Activated T-helper 1 cell treated with anti-CD3 and anti-CD28 coated beads, Interleukin-12 subunit alpha, Interleukin-12 subunit beta, Interleukin-2, Interleukin-4 antibody, amounts not matched to agents 30 ng/mL and 10 ng/mL and 1 ng/mL, durations not matched to agents 14 hours and 24 hours and 36 hours (primary cell): ENCODE data around the gene MED19. TPM values are rescaled to one million over a fixed set of nuclear protein-coding genes. Genes with fewer than 3 reads are reported as not detected.
"Not testable (repeated sequence)": the region's sequence is repeated elsewhere in the genome, so short reads cannot be mapped to it uniquely, and the experiment has no call there.

ENCODE experiments used
- DNase-seq: peaks from one replicate; pipeline ENCODE4 v3.0.0; 2021; ENCODE audit warnings: low spot score
- H3K27ac Mint-ChIP-seq: one replicate; pipeline ENCODE4 v1.8.0; 2021; ENCODE audit warnings: mild to moderate bottlenecking, mixed read lengths
- H3K27me3 Mint-ChIP-seq: one replicate; pipeline ENCODE4 v1.8.0; 2022; ENCODE audit warnings: mild to moderate bottlenecking, moderate library complexity, mixed read lengths; ENCODE audit not compliant: insufficient read depth
- H3K36me3 Mint-ChIP-seq: one replicate; pipeline ENCODE4 v1.8.0; 2021; ENCODE audit warnings: low read depth, mixed read lengths
- H3K4me1 Mint-ChIP-seq: one replicate; pipeline ENCODE4 v1.8.0; 2021; ENCODE audit warnings: low read depth, mixed read lengths
- H3K4me3 Mint-ChIP-seq: one replicate; pipeline ENCODE4 v1.8.0; 2021; ENCODE audit warnings: mild to moderate bottlenecking, moderate library complexity, mixed read lengths
- H3K9me3 Mint-ChIP-seq: one replicate; pipeline ENCODE4 v1.8.0; 2021; ENCODE audit warnings: mixed read lengths
- intact Hi-C: fragments of 100-400 bp; cut with micrococcal nuclease; formaldehyde crosslinking; loops from one replicate; pipeline ENCODE4 v1.15.1; 2024
- total RNA-seq: library from RNA; stranded (reverse); gene quantifications from 2 replicates; pipeline ENCODE4 v1.2.3, GENCODE V29; 2022

Gene MED19
- total RNA-seq, 1 donor from 2014 or later, result 14.9 TPM

DNA sequence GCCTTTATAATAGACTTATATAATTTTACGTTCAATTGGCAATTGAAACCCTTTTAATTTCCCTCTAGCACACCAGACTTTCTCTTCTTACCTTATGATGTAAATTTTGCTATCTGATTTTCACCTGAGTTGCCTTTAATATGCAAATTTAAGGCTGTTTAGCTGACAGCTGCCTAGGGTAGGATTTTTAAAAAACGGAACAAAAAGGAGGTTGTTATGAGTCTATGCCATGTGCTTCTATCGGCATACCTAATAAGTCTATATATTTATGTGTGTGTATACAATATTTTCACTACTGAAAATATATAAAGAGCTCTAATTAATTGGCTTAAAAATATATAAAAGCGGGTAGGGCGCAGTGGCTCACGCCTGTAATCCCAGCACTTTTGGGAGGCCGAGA, 17.5 kb upstream of the MED19 start:
- Mint-ChIP-seq H3K9me3 (no peaks in the 10 kb centered on the region), H3K4me3 (no peak overlapping the region), H3K27ac (no peak overlapping the region), H3K27me3 (no peaks in the 10 kb centered on the region), H3K36me3 (no peaks in the 10 kb centered on the region), H3K4me1 (peaks cover 13% of the 10 kb centered on the region)
- intact Hi-C loops, result no loop called here
- no peak for DNase-seq

DNA sequence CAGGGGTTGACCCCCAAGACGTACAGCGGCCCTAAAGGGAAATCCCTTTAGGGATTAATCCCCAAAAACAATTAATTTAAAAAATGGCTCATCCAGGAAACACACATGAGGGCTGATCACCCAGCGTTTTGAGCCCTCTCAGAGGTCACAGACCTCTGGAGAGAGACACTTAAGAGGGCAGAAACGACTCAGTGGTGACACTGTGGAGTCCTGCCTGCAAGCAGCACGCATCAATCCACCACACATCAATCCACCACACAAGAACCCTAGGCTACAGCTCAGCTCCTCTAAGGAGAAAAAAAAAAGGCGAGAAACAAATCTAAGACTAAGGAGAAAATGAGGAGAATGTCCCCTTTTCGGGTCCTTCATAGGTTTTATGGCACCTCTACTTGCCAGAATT, 16.8 kb upstream of the MED19 start:
- Mint-ChIP-seq H3K4me3 (no peak overlapping the region), H3K9me3 (no peaks in the 10 kb centered on the region), H3K27me3 (no peaks in the 10 kb centered on the region), H3K27ac (no peak overlapping the region), H3K4me1 (peaks cover 13% of the 10 kb centered on the region), H3K36me3 (no peaks in the 10 kb centered on the region)
- intact Hi-C loops, result no loop called here
- no peak for DNase-seq

DNA sequence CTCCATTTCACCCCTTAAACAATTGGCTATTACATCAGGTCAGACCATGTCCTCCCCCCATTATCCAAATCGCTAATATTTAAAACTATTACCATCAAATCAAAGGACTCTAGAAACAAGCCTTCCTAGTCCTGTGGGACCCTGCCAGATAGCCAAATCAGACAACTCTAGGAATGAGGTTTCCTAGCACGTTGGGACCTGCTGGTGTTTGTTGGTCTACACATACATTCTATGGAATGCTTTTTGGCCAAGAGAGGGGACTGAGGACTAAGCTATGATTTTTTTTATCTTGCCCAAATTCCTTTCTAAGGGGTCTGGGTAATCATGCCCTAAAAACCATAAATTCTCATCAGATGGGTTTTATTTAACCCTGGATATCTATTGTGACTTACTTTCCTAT, 15.2 kb upstream of the MED19 start:
- no peaks in the 10 kb centered on the region for H3K9me3 Mint-ChIP-seq
- H3K36me3 Mint-ChIP-seq, result no peaks in the 10 kb centered on the region
- H3K4me1 Mint-ChIP-seq, result peaks cover 13% of the 10 kb centered on the region
- H3K4me3 Mint-ChIP-seq, result no peak overlapping the region
- H3K27ac Mint-ChIP-seq, result peak overlapping the region; percentile 16
- no peak for DNase-seq
- intact Hi-C loops, result no loop called here
- no peaks in the 10 kb centered on the region for H3K27me3 Mint-ChIP-seq

DNA sequence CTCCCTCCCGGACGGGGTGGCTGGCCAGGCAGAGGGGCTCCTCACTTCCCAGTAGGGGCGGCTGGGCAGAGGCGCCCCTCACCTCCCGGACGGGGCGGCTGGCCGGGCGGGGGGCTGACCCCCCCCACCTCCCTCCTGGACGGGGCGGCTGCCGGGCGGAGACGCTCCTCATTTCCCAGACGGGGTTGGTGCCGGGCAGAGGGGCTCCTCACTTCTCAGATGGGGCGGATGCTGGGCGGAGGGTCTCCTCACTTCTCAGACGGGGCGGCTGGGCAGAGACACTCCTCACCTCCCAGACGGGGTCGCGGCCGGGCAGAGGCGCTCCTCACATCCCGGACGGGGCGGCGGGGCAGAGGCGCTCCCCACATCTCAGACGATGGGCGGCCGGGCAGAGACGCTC, 4.7 kb upstream of the MED19 start:
- not testable (repeated sequence) for H3K9me3 Mint-ChIP-seq, H3K27ac Mint-ChIP-seq, H3K27me3 Mint-ChIP-seq, H3K4me3 Mint-ChIP-seq, DNase-seq
- Mint-ChIP-seq H3K36me3 (peaks cover 15% of the 10 kb centered on the region), H3K4me1 (peaks cover 17% of the 10 kb centered on the region)
- intact Hi-C loops, result loop anchor here (10.0 kb wide), 1 partner anchor 1838 kb away; no protein-coding TSS in a partner anchor

DNA sequence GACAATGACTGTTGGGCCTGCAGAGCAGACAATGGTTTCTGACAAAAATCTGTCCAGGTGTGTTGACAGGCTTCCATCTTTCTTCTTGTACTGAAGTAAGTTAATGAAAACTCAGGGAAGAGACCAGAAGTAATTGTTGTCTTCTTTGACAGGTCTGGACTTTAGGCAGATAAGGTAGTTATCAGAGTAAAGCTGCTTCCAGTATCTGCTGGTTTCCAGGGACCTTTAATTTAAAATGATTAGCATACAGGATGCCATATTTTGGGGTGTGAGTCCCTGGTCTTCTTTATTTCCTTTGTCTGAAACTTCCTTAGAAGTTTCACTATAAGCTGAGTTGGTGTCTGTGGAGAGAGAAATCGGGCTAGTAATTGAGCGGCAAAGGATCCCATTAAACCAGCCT, 1.8 kb upstream of the MED19 start:
- peak overlapping the region; percentile 94 for H3K27ac Mint-ChIP-seq
- H3K9me3 Mint-ChIP-seq, result no peaks in the 10 kb centered on the region
- H3K27me3 Mint-ChIP-seq, result no peaks in the 10 kb centered on the region
- peaks cover 17% of the 10 kb centered on the region for H3K36me3 Mint-ChIP-seq
- DNase-seq, result no peak
- H3K4me3 Mint-ChIP-seq, result peak overlapping the region; percentile 97
- intact Hi-C loops, result loop anchor here (10.0 kb wide), 1 partner anchor 1841 kb away; no protein-coding TSS in a partner anchor
- H3K4me1 Mint-ChIP-seq, result peaks cover 42% of the 10 kb centered on the region

DNA sequence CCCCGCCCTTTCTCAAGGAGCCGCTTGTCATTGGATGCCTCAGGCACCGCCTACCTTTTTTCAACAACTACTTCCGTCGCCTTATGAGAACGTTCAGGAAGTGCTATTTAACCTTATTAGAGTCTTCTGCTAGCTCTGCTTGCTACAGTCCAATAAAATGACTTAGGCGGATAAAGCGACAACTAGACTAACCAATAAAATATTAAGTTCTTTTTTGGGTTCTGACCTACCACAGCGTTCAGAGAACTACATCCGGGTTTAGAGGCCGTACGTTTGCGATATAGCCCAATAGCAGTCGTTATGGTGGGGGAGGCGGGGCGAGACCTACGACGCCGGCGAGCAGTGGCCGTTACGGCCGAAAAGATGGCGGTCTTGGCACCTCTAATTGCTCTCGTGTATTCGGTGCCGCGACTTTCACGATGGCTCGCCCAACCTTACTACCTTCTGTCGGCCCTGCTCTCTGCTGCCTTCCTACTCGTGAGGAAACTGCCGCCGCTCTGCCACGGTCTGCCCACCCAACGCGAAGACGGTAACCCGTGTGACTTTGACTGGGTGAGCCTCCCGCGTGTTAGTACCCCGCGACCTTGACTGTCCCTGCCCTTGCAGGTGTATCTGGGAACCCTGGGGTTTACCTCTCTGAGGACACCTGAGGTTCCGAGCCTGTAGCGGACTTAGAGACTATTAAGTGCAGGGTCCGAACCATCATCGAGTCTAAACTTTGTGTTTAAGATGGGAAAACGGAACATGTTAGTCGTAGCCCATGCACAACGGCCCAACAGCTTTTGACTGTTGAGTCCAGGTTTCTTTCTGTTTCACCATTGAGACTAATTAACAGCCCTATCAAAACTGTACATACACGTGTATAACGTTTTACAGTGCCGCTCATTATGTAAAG, 488 bp upstream of the MED19 start, which contains the start of gene TMX2:
TSS of gene TMX2 (plus strand) at position 338 of the 895 bp plus-strand sequence. CDS start at position 364, 26 bp downstream.
- peaks cover 20% of the 10 kb centered on the region for H3K36me3 Mint-ChIP-seq
- peak within 1 kb of the TSS; percentile 97 for H3K4me3 Mint-ChIP-seq
- H3K27ac Mint-ChIP-seq, result peak within 1 kb of the TSS; percentile 94
- H3K9me3 Mint-ChIP-seq, result no peaks in the 10 kb centered on the region
- intact Hi-C loops, result loop anchor here (1.0 to 10.0 kb wide), 12 partner anchors 29 to 1842 kb away; partner anchors contain the start of genes CLP1, SELENOH, SSRP1 and TIMM10
- peaks cover 53% of the 10 kb centered on the region for H3K4me1 Mint-ChIP-seq
- DNase-seq, result peak; percentile 88
- H3K27me3 Mint-ChIP-seq, result no peaks in the 10 kb centered on the region

DNA sequence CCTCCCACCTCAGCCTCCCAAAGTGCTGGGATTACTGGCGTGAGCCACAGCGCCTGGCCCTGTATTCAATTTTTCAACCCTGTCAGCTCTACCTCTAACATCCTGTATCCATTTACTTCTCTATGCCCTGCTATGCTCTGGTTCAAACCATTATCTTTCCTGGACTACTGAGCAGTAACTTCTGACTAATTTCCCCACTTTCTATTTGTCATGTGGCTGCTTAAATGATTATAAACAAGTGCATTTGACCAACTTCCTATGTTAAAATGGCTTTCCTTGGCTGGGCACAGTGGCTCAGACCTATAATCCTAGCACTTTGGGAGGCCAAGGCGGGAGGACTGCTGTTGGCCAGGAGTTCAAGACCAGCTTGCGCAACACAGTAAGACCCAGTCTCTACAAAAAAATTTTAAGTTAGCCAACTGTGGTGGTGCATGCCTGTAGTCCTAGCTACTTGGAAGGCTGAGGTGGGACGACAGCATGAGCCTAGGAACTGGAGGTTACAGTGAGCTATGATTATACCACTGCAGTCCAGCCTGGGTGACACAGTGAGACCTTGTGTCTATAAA, 2.1 kb downstream of the MED19 start:
- H3K4me1 Mint-ChIP-seq, result peaks cover 55% of the 10 kb centered on the region
- H3K4me3 Mint-ChIP-seq, result peak overlapping the region; percentile 97
- no peaks in the 10 kb centered on the region for H3K27me3 Mint-ChIP-seq
- intact Hi-C loops, result loop anchor here (10.0 kb wide), 1 partner anchor 1845 kb away; no protein-coding TSS in a partner anchor
- peaks cover 27% of the 10 kb centered on the region for H3K36me3 Mint-ChIP-seq
- H3K27ac Mint-ChIP-seq, result peak overlapping the region; percentile 21
- H3K9me3 Mint-ChIP-seq, result no peaks in the 10 kb centered on the region
- no peak for DNase-seq

DNA sequence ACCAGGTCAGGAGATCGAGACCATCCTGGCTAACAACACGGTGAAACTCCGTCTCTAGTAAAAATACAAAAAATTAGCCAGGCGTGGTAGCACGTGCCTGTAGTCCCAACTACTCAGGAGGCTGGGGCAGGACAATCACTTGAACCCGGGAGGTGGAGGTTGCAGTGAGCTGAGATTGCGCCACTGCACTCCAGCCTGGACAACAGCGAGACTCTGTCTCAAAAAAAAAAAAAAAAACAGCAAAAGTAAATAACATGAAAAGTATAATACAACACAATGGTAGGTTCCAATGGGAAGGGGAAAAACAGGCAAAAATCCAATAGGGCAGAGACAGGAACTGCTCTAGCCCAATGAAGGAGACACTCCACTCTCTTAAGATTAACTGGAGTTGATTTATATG, 6.6 kb downstream of the MED19 start:
- H3K4me1 Mint-ChIP-seq, result peaks cover 25% of the 10 kb centered on the region
- H3K9me3 Mint-ChIP-seq, H3K4me3 Mint-ChIP-seq, DNase-seq, H3K27ac Mint-ChIP-seq, H3K27me3 Mint-ChIP-seq, intact Hi-C loops: not testable (repeated sequence)
- H3K36me3 Mint-ChIP-seq, result peaks cover 42% of the 10 kb centered on the region

DNA sequence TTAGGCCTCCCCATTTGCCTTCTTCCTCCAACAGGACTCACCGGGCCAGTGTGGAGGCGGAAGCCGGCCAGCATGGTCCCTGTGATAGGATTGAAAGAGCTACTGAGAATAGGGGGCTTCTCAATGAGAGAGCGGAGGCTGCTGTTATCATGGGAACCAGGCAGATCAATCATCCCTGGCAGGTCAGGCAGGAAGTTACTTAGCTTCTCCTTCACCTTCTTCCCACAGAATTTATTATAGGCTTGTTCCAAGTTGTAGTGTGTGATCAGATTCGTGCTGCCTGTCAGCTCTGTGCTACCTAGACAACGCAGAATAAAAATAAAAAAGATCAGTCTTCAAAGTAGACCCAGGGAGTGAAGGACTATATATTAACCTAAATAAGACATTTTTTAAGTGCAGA, 7.1 kb downstream of the MED19 start:
- H3K4me1 Mint-ChIP-seq, result peaks cover 20% of the 10 kb centered on the region
- H3K9me3 Mint-ChIP-seq, result no peaks in the 10 kb centered on the region
- no peak for DNase-seq
- H3K4me3 Mint-ChIP-seq, result no peak overlapping the region
- peak overlapping the region; percentile 48 for H3K27ac Mint-ChIP-seq
- intact Hi-C loops, result no loop called here
- H3K36me3 Mint-ChIP-seq, result peaks cover 42% of the 10 kb centered on the region
- H3K27me3 Mint-ChIP-seq, result no peaks in the 10 kb centered on the region

DNA sequence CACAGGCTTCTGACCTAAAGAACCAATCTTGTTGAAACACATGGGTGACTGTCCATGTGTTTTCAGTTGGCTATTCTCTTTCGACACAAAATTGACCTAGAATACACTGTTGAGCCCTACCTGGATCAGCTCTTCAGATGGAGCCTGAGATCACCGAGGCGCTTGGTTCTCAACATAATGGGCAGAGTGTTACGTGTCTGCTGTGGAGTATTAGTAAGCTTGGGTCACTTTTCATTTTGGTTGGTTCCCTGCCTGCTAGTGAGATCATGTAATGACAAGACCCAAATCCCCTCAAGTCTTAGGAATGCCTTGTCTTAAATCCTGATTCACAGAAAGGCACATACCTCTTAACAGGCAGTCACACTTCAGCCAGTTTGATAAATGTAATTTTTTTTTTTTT, 8.7 kb downstream of the MED19 start:
- Mint-ChIP-seq H3K27me3 (no peaks in the 10 kb centered on the region), H3K36me3 (peaks cover 47% of the 10 kb centered on the region), H3K27ac (no peak overlapping the region), H3K9me3 (no peaks in the 10 kb centered on the region), H3K4me3 (no peak overlapping the region), H3K4me1 (peaks cover 8% of the 10 kb centered on the region)
- DNase-seq, result no peak
- intact Hi-C loops, result no loop called here

DNA sequence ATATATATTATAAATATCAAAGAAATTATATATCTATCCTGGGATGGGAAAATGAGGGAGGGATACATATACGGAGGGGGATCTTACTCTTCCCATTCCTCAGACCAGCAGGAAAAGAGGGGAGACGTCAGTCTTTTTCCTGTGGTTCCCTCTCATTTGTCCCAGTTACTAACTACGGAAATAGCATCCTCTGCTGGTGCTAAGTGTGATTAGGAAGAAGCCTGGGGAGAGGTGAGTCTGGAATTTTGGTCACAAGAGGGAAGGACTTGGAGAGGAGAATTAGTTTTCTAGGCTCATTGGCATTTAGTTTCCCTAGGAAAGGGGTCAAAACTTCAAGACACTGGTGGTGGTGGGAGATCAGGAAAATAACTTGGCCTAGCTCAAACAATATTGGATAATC, 11.6 kb downstream of the MED19 start:
- H3K27ac Mint-ChIP-seq, result no peak overlapping the region
- intact Hi-C loops, result no loop called here
- peaks cover 46% of the 10 kb centered on the region for H3K36me3 Mint-ChIP-seq
- no peaks in the 10 kb centered on the region for H3K27me3 Mint-ChIP-seq
- H3K4me3 Mint-ChIP-seq, result no peak overlapping the region
- H3K9me3 Mint-ChIP-seq, result no peaks in the 10 kb centered on the region
- no peaks in the 10 kb centered on the region for H3K4me1 Mint-ChIP-seq
- DNase-seq, result no peak

DNA sequence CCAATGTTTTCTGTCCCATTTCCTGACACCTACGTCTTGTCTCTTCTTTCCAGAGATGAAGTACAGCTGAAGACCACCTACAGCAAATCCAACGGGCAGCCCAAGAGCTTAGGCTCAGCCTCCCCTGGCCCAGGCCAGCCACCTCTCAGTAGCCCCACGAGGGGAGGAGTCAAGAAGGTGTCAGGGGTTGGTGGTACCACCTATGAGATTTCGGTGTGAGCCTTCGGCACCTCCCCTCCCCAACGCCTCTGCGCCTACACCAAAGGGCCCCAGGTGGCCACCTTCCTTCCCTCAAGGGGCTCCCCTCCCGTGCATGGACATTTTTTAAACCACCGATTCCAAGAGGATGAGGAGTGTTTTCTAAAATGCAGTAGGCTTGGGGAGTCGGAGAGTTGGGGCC, 12.2 kb downstream of the MED19 start:
- Mint-ChIP-seq H3K4me1 (no peaks in the 10 kb centered on the region), H3K36me3 (peaks cover 43% of the 10 kb centered on the region)

DNA sequence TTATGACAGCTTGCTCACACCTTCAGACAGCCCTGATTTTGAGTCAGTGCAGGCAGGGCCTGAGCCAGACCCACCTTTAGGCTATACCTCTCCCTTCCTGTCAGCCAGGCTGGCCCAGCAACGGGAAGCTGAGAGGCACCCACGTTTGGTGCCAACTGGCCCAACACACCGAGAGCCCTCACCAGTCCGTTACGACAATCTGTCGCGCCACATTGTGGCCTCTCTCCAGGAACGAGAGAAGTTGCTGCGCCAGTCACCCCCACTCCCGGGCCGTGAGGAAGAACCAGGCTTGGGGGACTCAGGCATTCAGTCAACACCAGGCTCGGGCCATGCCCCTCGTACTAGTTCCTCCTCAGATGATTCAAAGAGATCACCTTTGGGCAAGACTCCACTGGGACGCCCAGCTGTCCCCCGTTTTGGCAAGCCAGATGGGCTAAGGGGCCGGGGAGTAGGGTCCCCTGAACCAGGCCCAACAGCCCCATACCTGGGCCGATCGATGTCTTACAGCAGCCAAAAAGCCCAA, 13.1 kb downstream of the MED19 start:
- H3K4me3 Mint-ChIP-seq, result no peak overlapping the region
- H3K4me1 Mint-ChIP-seq, result no peaks in the 10 kb centered on the region
- H3K27me3 Mint-ChIP-seq, result no peaks in the 10 kb centered on the region
- intact Hi-C loops, result no loop called here
- no peak overlapping the region for H3K27ac Mint-ChIP-seq
- H3K9me3 Mint-ChIP-seq, result no peaks in the 10 kb centered on the region
- DNase-seq, result no peak
- H3K36me3 Mint-ChIP-seq, result peaks cover 34% of the 10 kb centered on the region

More for the DNA sequence above, 12.2 kb downstream of the MED19 start:
- Mint-ChIP-seq H3K4me3 (no peak overlapping the region), H3K27ac (no peak overlapping the region), H3K9me3 (no peaks in the 10 kb centered on the region), H3K27me3 (no peaks in the 10 kb centered on the region)
- intact Hi-C loops, result no loop called here
- no peak for DNase-seq
